Mucosa of stomach (tissue), 1 donor: ENCODE results near the gene RNASE13.
A peak's percentile ranks its signal among the peaks of the same experiment; 100 is the strongest.

Source experiments
- H3K27me3 ChIP-seq: one replicate; pipeline ENCODE4 v1.7.0; 2013; ENCODE audit warnings: mild to moderate bottlenecking, low read length; ENCODE audit not compliant: control insufficient read depth, insufficient read depth
- H3K36me3 ChIP-seq: one replicate; pipeline ENCODE4 v1.7.0; 2013; ENCODE audit warnings: low read length; ENCODE audit not compliant: control insufficient read depth, insufficient read depth
- H3K4me1 ChIP-seq: one replicate; pipeline ENCODE4 v1.7.0; 2013; ENCODE audit warnings: mild to moderate bottlenecking, low read length; ENCODE audit not compliant: control insufficient read depth, insufficient read depth
- H3K4me3 ChIP-seq: one replicate; pipeline ENCODE4 v1.7.0; 2013; ENCODE audit warnings: low read length
- H3K9ac ChIP-seq: one replicate; pipeline ENCODE4 v1.7.0; 2013; ENCODE audit warnings: mild to moderate bottlenecking, low read length, moderate library complexity
- H3K9me3 ChIP-seq: one replicate; pipeline ENCODE4 v1.7.0; 2013; ENCODE audit warnings: mild to moderate bottlenecking, low read length, moderate library complexity; ENCODE audit not compliant: control insufficient read depth
- donor health status: Pancreatic carcinoma.

Gene RNASE13

DNA sequence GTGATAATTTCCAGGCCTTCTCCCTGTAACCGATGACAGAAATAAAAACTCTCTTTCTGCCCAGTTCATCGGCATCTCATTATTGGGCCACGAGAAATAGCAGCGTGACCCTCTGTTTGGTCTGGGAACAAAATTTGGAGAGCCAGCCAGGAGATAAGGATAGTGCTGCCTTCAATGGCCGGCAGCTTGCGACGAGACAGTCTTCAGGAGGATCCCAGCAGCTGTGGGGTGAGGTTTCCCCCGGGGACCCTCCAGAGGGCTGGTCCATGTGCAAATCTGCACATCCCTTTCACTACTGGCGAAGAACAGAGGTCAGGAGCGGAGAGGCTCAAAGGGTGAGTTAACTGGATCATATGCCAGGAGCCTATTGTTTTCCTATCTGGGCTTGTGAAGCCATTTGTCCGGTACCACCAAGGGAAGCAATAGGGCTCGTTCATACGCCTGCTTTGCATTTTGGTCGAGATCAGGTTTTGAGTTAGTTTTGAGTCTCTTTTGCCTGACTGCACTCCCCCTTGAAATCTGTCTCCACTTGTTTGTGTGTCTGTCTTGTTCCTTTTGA is 30.7 kb downstream of the RNASE13 start:
- H3K9ac ChIP-seq: no peak overlapping the region
- no peaks in the 10 kb centered on the region for H3K4me1 ChIP-seq
- no peaks in the 10 kb centered on the region for H3K36me3 ChIP-seq
- no peaks in the 10 kb centered on the region for H3K9me3 ChIP-seq
- H3K4me3 ChIP-seq: no peak overlapping the region
- H3K27me3 ChIP-seq: no peaks in the 10 kb centered on the region

DNA sequence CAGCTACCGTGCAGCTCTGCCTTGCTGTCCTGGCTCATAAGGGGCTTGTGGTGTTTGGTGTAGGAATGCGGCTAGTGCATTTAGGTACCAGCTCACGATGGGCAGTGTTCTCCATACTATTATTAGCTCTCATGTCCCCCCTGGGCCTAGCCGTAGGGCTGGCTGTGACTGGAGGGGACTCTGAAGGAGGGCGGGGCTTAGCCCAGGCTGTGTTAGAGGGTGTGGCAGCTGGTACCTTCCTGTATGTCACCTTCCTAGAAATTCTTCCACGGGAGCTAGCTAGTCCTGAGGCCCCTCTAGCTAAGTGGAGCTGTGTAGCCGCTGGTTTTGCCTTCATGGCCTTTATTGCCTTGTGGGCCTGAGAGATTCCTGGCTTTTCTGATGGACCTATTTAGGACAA is 33.4 kb downstream of the RNASE13 start:
- Histone ChIP-seq H3K36me3 (peaks cover 1% of the 10 kb centered on the region), H3K9ac (no peak overlapping the region), H3K4me1 (no peaks in the 10 kb centered on the region), H3K27me3 (no peaks in the 10 kb centered on the region), H3K4me3 (no peak overlapping the region), H3K9me3 (no peaks in the 10 kb centered on the region)

DNA sequence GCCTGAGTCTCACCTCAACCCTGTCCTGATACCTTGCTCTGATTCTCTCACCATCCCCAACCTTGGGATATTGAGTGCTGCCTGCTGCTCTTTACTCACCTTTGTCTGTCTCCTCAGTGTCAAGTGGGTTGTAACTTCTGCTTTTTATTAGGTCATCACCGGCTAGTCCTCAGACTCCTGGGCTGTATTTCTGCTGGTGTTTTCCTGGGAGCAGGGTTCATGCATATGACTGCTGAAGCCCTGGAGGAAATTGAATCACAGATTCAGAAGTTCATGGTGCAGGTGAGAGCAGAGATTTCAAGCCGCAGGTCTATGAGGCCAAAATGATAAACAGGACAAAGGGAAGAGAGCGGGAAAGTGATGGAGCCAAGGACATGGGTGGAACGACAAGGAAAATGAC is 35.0 kb downstream of the RNASE13 start:
- Histone ChIP-seq H3K4me1 (no peaks in the 10 kb centered on the region), H3K9me3 (no peaks in the 10 kb centered on the region), H3K36me3 (peaks cover 8% of the 10 kb centered on the region), H3K9ac (no peak overlapping the region), H3K4me3 (no peak overlapping the region), H3K27me3 (no peaks in the 10 kb centered on the region)

DNA sequence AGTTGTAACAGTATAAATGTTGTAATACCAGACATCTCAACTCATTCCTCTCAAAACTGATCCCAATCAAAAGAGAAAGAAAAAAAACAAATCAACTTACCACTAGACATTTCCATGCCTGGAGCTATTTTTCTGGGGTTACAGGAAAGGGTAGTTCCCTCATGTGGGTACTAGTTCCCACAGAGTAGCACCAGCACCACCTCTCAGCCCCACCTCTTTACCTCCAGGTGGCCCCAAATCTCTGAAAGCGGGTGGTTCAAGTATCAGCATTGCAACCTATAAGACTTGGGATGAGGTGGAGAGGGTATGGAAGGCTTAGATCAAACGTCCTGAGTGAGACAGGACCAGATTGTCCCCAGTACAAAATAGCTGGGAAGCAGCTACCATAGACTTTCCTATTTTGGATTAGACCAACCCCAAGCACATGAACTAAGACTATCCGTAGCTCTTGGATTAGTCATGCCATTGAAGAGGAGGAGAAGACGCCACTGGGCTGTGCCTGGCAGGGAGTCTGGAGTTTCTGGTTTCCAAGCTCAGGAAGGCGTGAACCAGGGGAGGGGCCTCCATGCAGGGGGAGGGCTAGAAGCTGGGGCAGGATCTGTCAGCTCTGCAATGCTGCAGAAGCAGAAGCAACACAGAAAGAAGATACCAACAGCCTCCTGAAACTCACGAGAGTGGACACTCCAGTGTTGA is 35.8 kb downstream of the RNASE13 start, which contains the start of gene SLC39A2:
TSS of gene SLC39A2 (plus strand) at position 620 of the 693 bp plus-strand sequence. CDS start 154 bp downstream, outside the sequence.
- Histone ChIP-seq H3K36me3 (peaks cover 12% of the 10 kb centered on the region), H3K4me3 (no peak within 1 kb of the TSS), H3K9me3 (no peaks in the 10 kb centered on the region), H3K4me1 (no peaks in the 10 kb centered on the region), H3K9ac (no peak within 1 kb of the TSS), H3K27me3 (no peaks in the 10 kb centered on the region)

DNA sequence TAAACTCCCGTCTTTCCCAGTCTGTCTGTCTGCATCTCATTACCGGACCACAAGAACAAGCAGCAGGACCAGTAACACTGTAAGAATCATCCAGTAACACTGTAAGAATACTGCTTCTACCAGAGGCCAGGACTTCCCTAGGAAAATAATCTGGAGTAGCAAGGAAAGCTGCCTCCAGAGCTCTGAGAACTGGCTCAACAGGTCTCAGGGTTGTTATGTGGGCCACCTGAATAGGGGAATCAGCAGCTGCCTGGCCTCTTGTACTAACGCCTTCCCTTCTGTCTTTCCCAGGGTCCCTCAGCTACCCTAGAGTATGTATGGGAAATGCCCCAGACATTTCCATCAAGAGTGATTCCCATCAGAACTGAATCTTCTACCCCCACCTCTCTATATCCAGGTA is 36.5 kb downstream of the RNASE13 start:
- H3K36me3 ChIP-seq: peaks cover 12% of the 10 kb centered on the region
- H3K9me3 ChIP-seq: no peaks in the 10 kb centered on the region
- H3K9ac ChIP-seq: no peak overlapping the region
- no peaks in the 10 kb centered on the region for H3K27me3 ChIP-seq
- H3K4me1 ChIP-seq: no peaks in the 10 kb centered on the region
- H3K4me3 ChIP-seq: no peak overlapping the region

DNA sequence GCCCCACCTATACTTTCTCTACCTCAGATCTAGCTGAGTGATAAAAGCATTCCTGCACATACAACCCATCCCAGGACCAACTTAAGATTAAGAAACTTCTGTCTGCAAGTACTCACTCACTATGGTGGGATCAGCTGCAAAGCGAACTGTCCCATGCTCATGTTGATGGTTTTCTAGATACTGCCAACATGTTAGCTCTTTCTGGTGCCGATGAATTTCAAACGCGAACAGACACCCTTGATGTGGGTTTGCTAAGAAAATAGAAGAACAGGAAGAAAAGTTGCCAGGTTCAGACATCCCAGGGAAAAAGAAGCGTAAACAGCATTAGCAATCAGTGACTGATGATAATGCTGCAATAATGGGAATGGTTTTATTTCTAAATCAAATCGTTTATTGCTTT is 37.0 kb downstream of the RNASE13 start:
- Histone ChIP-seq H3K27me3 (no peaks in the 10 kb centered on the region), H3K9ac (no peak overlapping the region), H3K4me3 (no peak overlapping the region), H3K36me3 (peaks cover 12% of the 10 kb centered on the region), H3K4me1 (no peaks in the 10 kb centered on the region), H3K9me3 (no peaks in the 10 kb centered on the region)

DNA sequence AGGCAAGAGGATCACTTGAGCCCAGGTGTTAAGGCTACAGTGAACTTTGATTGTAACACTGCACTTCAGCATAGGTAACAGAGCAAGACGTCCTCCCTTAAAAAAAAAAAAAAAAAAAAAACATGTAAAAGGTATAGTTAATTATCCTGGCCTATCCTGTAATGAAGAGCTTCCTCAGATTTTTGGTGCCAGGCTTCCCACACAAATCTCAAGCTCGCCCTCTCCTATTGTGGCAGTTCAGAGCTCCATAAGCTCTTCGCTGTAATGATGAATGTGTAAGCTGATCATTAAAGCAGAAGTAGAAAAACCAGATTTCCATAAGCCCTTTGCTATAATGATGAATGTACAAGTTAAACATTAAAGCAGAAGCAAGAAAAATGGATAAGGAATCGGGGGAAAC is 37.5 kb downstream of the RNASE13 start:
- Histone ChIP-seq H3K4me1 (no peaks in the 10 kb centered on the region), H3K9me3 (no peaks in the 10 kb centered on the region), H3K9ac (no peak overlapping the region), H3K27me3 (no peaks in the 10 kb centered on the region), H3K4me3 (no peak overlapping the region), H3K36me3 (peaks cover 12% of the 10 kb centered on the region)

DNA sequence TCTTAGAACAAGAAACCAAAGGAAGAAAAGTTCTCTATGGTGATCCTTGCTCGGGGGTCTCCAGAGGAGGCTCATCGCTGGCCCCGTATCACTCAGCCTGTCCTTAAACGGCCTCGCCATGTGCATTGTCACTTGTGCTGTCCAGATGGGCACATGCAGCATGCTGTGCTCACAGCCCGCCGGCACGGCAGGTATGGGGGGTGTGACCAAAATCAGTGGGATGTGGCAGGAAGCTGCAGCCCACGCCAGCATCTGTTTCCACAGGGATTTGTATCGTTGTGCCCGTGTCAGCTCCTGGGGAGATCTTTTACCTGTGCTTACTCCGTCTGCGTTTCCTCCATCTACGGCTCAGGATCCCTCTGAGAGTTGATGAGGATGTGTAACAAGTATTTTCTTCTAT is 38.1 kb downstream of the RNASE13 start:
- Histone ChIP-seq H3K9ac (no peak overlapping the region), H3K36me3 (peaks cover 12% of the 10 kb centered on the region), H3K4me3 (no peak overlapping the region), H3K9me3 (no peaks in the 10 kb centered on the region), H3K4me1 (no peaks in the 10 kb centered on the region), H3K27me3 (no peaks in the 10 kb centered on the region)

DNA sequence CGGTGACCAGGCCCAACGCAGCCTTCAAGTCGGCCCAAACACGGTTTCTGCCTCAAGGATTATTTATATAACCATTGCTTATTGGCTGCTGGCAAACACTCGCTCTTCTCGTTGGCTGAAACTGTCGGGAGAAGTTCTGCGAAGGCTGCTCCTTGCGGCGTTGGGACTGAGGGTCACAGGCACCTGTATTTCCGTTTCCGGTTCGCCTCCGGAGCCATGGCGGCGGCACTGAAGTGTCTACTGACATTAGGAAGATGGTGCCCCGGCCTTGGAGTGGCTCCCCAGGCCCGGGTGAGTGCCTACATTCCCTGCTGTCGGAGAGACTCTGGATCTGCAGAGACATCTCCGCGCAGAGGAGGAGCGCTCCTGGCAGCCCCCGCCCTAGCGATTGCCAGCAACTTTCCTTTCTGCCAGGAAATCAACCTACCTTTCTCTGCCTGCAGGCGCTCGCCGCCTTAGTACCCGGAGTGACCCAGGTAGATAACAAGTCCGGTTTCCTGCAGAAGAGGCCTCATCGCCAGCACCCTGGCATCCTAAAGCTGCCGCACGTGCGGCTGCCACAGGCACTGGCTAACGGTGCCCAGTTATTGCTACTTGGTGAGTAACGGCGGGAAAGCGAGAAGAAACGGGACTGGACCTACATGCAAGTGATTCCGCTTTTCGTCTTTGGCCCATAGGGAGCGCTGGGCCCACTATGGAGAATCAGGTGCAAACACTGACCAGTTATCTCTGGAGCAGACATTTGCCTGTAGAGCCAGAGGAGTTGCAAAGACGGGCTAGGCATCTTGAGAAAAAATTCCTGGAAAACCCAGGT is 44.6 kb downstream of the RNASE13 start, which contains the start of gene METTL17:
TSS of gene METTL17 (plus strand) at position 194 of the 814 bp plus-strand sequence. CDS start at position 217, 23 bp downstream.
- Histone ChIP-seq H3K4me1 (peaks cover 4% of the 10 kb centered on the region), H3K36me3 (peaks cover 7% of the 10 kb centered on the region), H3K27me3 (no peaks in the 10 kb centered on the region), H3K9ac (peak within 1 kb of the TSS; percentile 62), H3K4me3 (peak within 1 kb of the TSS; percentile 78), H3K9me3 (no peaks in the 10 kb centered on the region)

DNA sequence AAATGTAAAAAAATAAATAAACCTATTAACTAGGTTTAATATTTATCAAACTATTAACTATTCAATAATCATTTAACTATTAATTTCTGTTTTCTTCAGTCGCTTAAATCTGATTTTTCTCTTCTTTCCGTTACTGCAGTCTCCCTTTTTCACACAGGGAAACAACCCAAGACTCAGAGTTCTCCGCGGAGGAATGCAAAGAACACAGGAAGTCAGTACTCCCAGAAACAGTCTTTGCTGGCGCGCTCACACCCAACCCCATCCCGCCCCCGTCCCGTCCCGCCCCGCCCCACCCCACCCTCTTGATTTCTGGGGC is 45.2 kb downstream of the RNASE13 start:
- H3K4me1 ChIP-seq: peaks cover 4% of the 10 kb centered on the region
- H3K9ac ChIP-seq: peak overlapping the region; percentile 51
- H3K9me3 ChIP-seq: no peaks in the 10 kb centered on the region
- H3K4me3 ChIP-seq: no peak overlapping the region
- H3K27me3 ChIP-seq: no peaks in the 10 kb centered on the region
- H3K36me3 ChIP-seq: peaks cover 2% of the 10 kb centered on the region

DNA sequence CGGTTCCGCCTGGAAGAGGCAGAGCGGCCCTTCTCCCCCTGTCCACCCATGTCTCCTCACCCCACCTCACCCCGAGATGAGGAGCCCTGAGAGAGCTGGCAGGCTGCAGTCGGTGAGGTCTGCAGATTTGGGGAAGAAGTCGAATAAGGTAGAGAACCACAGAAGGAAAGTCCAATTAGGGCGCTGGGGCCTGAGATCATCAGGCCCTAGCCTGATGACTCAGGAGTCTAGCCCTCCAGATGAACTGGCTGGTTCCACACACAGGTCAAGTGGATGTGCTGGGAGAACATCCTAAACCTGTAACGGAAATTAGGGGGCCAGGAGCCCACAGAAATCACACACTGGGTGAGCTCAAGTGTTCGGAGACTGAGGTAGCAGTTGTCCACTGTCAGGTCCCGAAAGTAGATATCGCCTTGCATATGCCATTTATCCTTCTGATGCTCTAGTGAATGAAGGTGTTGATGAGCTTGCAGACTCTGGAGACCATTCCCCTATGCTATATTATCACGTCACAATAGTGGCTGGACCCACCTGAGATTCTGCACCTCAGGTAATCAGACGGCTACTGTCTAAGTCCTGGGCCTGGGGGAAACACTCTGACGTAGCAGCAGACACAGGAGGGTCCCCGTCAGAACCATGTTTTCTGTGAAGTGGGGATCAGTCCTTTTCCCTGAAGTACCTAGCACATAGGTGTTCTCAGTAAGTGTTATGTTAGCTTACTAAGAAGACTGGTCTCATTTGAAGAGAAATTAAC is 45.7 kb downstream of the RNASE13 start:
- no peaks in the 10 kb centered on the region for H3K27me3 ChIP-seq
- H3K36me3 ChIP-seq: no peaks in the 10 kb centered on the region
- no peak overlapping the region for H3K4me3 ChIP-seq
- peak overlapping the region; percentile 51 for H3K9ac ChIP-seq
- H3K4me1 ChIP-seq: peaks cover 4% of the 10 kb centered on the region
- no peaks in the 10 kb centered on the region for H3K9me3 ChIP-seq

DNA sequence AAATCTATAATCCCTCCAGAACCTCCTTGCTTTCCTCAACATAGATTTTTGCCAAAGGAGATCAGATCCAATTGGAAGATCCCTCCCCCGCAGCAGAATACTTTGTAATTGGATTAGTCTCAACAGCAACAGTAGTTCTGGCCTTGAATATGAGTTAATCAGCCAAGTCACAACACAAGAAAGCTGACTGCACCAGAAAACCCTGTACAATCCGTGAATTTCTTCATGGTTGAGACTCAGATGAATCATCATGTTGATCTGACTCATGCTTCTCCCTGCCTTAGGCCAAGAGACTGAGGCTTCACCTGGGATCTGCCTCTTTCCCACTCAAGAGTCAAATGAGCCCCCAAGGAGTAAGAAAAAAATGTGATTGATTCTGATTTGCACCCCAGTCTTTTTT is 47.8 kb downstream of the RNASE13 start:
- Histone ChIP-seq H3K36me3 (no peaks in the 10 kb centered on the region), H3K27me3 (no peaks in the 10 kb centered on the region), H3K9ac (no peak overlapping the region), H3K4me1 (peaks cover 4% of the 10 kb centered on the region), H3K4me3 (no peak overlapping the region), H3K9me3 (no peaks in the 10 kb centered on the region)
